NCI-H1436 treated with DMSO at 0.1 percent for 48 hours (cell line): ENCODE results near the gene PPM1B.
A peak's percentile ranks its signal among the peaks of the same experiment; 100 is the strongest.
"Not testable (repeated sequence)": the region's sequence is repeated elsewhere in the genome, so short reads cannot be mapped to it uniquely, and the experiment has no call there.

Experiments
- DNase-seq: peaks from one replicate; lab custom pipeline; 2025; lab: John Stamatoyannopoulos, UW

PPM1B gene

DNA sequence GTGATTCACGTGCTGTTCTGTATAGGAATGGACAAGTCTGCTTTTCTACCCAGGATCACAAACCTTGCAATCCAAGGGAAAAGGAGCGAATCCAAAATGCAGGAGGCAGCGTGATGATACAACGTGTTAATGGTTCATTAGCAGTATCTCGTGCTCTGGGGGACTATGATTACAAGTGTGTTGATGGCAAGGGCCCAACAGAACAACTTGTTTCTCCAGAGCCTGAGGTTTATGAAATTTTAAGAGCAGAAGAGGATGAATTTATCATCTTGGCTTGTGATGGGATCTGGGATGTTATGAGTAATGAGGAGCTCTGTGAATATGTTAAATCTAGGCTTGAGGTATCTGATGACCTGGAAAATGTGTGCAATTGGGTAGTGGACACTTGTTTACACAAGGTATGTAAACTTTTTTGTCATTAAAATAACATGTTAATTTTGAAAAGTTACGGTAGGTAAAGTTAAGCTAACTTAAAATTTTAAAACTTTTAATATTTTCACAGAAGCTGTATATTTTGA lies 33.0 kb downstream of the PPM1B start:
- no peak for DNase-seq

DNA sequence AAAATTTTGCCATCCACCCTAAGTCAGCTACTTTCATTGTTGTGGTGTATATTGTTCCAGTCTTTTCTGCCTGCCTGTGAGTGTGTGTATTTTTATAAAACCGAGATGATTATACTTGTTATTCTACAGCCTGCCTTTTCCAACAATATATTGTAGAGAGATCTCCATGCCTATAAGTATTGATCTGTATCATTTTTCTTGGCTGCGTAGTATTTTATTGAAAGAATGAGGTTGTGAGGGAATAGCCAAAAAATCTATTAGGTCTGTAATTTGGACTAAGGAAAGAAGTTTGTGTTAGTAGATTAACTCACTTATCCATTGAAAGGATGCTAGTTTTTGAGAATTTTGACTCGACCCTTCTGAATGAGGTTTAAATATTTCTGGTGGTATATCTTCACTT lies 34.9 kb downstream of the PPM1B start:
- DNase-seq, result no peak

DNA sequence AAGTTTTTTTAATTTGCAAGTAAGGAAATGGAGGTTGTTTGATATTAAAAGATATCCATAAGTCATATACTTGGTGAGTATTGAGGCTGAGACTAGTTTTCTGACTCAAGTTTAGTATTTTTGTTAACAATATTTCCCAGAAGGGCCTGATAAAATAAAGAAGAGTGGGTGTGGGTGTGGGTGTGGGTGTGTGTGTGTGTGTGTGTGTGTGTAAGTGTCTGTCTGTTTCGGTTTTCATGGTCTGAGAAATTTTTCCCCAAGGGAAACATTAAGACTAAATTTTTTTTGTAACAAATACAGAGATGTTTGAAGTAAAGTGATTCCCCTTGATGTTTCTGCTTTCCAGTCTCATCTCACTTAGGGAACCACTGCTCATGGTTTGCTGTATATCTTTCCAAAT lies 36.5 kb downstream of the PPM1B start:
- no peak for DNase-seq

DNA sequence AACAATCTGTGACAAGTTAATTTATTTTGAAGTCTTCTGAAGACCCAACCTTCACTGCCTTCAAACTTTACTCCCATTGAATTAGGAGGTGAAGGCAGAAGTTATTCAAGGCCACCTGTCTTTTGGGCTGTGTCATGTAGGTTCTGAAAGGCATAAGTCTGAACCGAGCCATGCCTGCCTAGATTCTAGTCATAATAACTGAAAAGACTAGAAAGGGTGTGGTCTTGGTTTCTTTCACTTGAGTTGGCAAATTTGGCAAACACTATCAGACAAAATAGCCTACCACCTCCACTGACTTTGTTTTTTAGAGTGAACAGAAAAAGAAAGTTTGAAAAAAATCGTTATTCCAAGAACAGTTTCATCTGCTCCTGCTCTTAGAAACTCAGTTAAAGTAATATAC lies 38.4 kb downstream of the PPM1B start:
- no peak for DNase-seq

DNA sequence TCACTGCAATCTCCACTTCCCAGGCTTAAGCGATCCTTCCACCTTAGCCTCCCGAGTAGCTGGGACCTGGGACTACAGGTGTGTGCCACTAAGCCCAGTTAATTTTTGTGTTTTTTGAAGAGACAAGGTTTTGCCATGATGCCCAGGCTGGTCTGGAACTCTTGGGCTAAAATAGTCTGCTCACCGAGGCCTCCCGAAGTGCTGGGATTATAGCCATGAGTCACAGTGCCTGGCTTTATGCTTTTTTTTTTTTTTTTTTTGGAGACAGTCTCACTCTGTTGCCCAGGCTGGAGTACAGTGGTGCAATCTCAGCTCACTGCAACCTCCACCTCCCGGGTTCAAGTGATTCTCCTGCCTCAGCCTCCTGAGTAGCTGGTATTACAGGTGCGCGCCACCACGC lies 39.0 kb downstream of the PPM1B start:
- DNase-seq, result not testable (repeated sequence)

DNA sequence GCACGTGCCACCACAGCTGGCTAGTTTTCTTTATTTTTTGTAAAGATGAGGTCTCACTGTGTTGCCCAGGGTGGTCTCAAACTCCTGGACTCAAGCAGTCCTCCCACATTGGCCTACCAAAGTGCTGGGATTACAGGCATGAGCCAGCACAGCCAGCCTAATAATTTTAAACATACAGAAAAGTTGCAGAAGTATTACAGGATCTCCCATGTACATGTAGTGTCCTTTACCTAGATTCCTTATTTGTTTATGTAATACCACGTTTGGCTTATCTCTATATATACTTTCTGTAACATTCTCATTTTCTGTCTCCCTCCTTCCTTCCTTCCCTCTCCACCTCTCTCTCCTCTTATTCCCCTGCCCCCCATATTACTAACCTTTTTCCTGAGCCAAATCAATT lies 41.7 kb downstream of the PPM1B start:
- no peak for DNase-seq

DNA sequence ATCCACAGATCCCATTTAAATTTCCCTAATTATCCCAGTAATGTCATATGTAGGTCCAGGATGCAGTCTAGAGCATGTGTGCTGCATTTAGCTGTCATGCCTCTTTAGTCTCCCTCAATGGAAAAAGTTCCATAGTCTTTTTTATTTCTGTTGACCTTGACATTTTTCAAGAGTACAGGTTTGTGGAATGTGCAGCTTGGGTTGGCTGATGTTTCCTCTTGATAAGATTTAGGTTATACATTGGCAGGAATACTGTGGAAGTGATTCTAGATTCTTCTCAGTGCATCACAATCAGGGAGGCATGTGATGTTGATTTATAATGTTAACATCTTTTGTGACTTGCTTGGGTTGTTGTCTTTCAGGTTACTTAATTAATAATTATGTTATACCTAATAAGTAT lies 42.5 kb downstream of the PPM1B start:
- no peak for DNase-seq

DNA sequence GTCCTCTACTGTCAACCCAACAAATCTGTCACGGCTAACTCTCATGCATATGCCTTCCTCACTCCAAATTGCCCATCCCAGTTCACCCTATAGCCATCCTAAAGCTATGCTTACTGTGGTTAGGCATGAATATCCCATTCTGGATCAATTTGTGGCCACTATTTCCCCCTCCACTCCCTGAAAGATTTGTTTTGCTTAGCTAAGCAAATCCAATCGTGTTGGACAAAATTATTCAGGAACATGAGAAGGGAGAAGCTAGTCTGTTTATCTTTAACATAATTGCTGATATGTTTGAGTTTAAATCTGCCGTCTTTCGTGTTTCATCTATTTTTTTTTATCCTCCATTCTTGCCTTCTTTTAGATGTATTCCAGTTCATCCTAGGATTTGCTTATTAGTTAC lies 43.6 kb downstream of the PPM1B start:
- DNase-seq, result no peak

DNA sequence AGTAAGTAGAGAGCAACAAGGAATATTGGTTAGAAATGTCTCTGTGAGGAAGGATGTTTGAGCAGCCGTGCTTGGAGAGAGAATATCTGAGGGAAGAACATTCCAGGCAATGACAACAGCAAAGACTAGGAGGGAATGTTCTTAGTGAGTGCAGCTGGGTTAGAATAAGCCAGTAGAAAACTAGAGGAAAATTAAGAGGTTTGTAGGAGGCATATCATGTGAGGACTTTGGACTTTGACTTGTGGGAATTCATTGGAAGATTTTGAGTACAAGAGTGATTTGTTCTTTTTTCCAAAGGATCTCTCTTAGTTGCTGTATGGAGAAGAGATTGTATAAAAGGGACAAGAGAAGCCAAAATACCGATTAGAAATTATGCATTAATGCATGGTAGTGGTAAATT lies 47.2 kb downstream of the PPM1B start:
- no peak for DNase-seq

DNA sequence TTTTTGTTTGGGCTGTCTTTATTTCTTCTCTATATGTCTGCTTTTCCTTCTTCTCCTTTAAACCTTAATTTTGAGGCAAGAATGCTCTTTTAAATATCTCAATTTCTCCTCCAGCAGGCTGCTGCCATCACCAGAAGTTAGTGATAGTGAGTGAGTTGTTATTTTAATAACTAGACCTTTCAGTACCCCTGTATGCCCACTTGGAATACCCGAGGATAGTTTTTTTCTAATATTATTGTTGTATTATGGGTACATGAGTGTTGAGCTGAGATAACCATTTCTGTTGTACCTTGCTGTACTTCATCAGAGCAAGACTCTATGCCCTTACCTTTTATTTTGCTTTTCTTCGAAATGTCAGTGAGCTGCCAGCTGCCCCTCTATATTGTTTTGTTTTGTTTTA lies 50.1 kb downstream of the PPM1B start:
- no peak for DNase-seq

DNA sequence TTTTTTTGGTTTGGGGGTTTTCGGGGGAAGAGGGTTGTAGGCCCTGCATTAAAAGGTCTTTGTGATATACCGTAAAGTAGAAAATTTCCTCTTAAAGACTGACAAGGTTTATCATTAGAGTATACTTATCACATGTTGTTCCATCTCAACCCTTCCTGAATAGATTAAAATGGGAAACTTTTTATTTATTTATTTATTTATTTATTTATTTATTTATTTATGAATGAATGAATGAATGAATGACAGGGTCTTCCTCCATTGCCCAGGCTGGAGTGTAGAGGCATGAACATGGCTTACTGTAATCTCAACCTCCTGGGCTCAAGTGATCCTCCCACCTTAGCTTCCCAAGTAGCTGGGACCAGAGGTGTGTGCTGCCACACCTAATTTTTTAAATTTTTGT lies 58.1 kb downstream of the PPM1B start:
- no peak for DNase-seq

DNA sequence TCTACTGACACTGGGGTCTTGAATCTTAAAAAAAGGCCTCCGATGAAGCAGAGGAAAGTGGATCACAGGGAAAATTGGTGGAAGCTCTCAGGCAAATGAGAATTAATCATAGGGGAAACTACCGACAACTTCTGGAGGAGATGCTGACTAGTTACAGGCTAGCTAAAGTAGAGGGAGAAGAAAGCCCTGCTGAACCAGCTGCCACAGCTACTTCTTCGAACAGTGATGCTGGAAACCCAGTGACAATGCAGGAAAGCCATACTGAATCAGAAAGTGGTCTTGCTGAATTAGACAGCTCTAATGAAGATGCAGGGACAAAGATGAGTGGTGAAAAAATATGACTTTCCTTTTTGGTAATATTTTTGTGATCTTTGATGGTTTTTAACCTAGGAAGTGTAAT lies 61.7 kb downstream of the PPM1B start:
- no peak for DNase-seq

DNA sequence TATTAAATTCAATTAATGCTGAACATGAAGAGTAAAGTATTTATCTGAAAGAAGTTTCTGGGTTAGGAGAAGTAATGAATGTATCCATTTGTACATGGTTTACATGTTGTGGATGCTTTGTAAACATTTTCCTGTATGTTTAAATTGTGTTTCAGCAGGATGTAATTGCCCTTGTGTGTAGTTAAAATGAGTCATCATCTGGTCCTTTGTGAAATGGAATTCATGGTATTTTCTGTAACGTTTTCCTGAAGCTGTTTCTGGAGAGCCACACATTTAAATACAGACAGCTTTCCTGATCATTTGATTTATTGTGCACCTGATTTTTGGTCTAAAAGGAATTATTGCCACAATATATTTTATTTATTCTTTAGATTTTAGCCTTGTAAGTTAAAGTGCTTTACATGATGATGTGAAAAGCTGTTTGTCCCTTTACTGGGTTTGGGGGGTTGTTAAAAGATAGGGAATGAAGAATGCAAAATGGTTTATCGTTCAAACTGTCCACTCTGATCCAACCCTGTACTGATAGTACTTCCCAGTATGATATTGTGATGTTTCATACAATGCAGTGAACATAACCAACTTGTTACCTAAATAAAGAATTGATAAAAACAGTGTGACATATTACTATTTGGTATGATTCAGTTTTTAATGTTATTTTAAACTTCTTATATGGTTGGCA lies 64.9 kb downstream of the PPM1B start:
- peak; percentile 3 for DNase-seq

DNA sequence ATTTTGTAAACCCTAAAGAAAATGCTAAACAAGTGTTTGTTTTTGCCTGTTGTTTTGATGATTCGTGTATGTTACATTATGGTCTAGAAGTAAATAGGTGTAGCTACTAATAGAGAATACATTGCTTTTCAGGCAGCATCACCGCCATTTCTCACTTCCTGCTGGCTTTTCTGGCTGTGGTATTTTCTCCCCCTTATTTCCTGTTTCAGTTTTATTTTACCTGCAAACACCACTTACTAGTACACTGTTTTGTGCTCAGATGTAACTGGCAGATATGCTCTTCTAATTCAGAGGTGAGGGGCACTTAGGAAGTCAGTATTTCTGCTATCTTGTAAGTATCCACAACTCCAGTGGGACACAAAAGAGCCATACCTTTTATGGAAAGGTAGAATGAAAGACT lies 68.5 kb downstream of the PPM1B start:
- DNase-seq, result no peak

DNA sequence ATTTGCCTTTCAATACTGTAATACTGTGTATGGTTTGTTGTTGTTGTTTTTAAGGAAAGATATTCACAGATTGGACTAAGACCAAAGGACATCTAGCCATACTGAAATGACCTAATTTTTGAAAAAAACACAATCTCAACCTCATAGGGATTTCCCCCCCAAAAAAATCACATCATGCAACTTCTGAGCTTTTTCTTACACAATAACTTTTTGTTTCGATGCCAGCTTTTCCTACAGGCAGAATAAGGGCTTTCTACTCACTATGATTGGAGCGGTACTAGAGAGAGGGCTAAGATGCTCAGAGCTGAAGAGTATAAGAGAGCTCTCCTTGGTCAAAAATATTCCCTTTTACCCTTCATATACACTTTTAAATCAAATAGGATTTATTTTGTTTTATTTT lies 74.2 kb downstream of the PPM1B start:
- no peak for DNase-seq

DNA sequence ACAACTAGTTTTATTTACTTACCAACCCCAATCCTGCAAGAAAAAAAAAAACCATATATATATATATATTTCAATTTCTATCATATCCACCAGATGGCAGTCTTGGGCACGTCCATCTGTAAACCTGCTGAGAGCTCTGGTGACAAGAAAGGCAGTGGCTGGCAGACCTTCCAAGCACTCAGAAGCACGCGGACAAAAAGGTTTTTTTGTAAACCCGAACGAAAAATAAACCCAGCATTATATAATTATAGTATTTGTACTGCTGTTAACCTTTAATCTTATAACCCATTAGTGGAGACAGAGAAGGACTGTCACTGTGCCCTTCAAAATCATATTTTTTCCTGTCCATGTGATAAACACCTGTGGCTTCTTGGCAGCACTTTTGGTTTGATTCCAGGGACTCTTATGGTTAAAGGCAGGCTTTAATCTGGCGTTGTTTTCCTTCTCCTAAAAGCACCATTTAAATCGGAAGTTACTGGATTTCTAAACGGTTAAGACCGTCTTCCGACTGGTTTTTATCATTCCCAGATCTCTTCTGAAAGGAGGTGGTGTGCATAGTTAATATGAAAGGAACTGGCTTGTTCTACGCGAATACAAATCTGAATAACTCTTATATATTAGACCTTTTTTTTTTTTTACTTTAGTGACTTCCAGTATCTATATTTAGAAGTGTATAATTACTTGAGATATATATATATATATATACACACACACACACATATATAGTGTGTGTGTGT lies 75.6 kb downstream of the PPM1B start:
- peak; percentile 45 for DNase-seq

DNA sequence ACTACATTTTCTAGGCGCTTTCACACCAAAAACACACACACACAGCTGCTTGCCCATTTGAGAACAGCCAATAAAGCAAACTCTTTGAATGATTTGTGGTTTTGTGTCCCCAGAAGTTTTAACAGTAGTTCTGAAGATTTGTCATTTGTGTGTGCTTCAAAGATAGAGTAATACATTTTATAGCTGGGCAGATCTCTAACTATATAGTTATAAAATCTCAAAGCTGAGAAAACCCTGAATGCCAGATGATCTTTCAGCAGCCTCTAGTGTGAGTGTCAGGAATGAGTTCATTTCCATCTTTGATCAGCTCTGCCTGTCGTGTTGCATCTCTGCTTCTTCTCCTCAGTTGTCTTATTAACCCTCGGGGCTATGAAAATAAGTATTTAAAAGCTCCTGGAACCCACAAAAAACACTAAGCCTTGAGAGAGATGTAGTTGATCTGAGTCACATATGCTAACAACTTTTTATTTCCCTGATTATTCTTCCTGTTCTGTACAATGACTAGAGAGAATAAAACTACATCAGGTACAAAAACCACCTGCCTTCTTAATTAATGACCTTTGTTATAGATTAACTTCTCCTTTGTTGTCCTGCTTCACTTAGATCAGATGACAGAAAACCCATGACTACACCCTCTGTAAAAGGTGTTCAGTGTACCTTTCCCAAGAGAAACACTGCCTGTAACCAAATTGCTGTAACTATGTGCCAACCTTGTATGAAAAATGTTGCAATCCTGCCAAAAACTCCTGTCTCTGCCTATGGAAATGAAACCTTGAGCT lies 76.6 kb downstream of the PPM1B start:
- no peak for DNase-seq

DNA sequence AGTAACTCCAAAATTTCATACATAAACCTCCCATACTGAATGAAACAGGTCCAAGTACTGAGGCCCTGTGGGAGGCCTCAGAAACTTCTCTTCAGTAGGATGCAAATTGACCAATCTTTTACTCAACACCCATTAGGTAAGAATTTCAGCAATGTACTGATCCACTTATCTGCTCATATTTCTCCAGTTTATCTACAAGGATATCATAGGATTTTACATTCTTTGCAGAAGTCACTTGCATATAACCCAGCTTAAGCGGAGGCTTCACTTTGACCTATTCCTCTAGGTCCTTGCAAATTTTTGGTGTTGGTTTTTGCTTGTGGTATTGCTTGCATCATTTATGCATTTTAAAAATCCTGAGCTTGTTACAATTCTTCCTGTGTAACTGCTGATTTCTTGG lies 77.8 kb downstream of the PPM1B start:
- no peak for DNase-seq

DNA sequence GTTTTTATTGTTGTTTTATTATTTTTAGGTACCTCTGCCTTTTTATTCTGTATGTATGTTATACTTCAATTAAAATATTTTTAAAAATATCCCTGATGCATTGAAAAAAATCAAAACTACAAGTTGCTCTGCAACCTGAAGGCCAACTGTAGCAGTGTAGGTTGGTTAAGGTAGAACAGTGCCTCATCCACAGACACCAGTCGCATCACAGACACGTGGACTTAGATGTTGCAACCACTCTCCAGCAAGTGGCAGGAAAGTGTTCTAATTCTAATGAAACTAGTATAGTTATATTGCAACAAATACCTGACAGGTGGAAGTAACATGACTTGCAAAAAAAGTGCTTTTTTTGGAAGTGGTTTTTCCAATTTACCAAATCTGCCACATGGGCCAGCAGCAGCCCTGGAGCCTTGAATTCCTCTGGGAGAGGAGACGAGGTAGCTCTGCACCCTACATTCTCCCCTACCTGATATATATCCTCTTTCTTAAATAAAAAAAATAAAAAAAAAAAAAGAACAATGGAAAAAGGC lies 78.2 kb downstream of the PPM1B start:
- DNase-seq, result no peak

DNA sequence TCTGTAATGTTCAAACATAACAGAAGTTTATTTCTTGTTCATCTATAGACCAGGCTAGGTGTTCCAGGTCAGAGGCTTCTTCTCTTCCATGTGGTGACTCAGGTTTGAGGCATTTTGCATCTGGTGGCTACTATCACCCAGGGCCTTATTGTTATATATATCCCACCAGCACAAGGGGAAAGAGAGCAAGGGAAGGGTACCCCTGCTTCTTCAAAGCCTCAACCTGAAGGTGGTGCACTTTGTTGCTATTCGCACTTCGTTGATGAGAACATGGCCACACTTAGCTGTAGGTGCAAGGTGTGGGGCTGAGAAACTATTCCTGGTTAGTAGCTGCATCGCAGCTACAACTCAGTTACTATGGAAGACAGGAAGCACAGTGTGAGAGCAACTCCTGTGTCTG lies 79.2 kb downstream of the PPM1B start:
- no peak for DNase-seq

DNA sequence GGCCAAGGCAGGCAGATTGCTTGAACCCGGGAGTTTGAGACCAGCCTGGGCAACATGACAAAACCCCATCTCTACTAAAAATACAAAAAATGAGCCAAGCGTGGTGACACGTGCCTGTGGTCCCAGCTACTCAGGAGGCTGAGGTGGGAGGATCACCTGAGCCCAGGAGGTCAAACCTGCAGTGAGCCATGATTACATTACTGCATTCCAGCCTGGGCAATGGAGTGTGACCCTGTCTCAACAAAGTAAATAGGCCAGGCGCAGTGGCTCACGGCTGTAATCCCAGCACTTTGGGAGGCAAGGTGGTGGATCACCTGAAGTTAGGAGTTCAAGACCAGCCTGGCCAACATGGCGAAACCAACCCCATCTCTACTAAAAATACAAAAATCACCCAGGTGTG lies 80.6 kb downstream of the PPM1B start:
- DNase-seq, result not testable (repeated sequence)

DNA sequence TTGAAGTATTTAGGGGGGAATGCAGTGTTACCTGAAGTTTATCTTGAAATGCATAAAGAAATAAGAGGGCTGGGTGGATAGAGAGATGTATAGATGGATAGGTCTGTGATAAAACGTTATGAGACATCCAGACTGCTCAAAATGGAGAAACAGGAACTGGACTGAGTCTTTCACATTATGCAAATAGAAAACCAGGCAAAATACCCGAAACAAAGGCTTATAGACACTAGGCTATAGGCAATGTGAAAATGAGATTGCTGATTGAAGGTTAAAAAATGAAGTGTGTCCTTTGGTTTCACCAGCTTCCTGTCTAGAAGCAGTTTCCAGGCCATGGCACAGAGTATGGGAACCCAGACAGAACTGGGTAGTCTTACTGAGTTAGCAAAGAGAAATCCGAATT lies 81.7 kb downstream of the PPM1B start:
- DNase-seq, result no peak

DNA sequence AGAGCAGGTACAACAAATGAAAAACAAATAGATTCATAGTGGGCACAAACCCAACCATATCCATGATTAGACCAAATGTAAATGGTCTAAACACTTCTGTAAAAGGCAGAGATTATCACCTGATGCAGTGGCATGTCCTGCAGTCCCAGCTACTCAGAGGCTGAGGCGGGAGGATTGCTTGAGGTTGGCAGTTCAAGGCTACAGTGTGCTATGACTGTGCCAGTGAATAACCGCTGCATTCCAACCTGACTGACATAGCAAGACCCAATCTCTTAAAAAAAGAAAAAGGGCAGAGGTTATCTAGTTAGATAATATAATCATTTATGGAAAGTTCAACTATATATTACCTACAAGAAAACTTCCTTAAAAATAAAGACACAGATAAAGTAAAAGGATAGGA lies 85.3 kb downstream of the PPM1B start:
- no peak for DNase-seq
